H1 (cell line): Measurements from ENCODE around the gene HUWE1.

Source experiments
- CTCF ChIP-seq, 3 experiments: IDR thresholded peaks; 1 replicate in 2 of 3; 2 replicates in 1 of 3; pipeline versions ENCODE4 v1.5.1 to v1.6.1; 2011; ENCODE audit warnings: low read length in 3 of 3, mild to moderate bottlenecking in 3 of 3, inconsistent platforms in 2 of 3, low read depth in 1 of 3, moderate library complexity in 1 of 3; ENCODE audit not compliant: insufficient read depth in 1 of 3; ENCODE audit errors: control extremely low read depth in 1 of 3
- MAFK ChIP-seq: IDR thresholded peaks from 2 replicates; pipeline ENCODE4 v1.6.1; 2012; ENCODE audit warnings: low read depth, mild to moderate bottlenecking, improper control_type of control experiment, low read length

- TF ChIP-seq MAFK (no peak), CTCF (IDR thresholded peaks at IDR 0.05; ENCODE audit: control extremely low read depth in 1 of 3, insufficient read depth in 1 of 3, low read depth in 1 of 3, low read length in 3 of 3) (no peak)
Measured at GRCh38 chrX:53713987-53714579, 27.6 kb upstream of the HUWE1 start.
